Measurements from ENCODE around the gene SEC31B.

The SEC31B gene, protein sequence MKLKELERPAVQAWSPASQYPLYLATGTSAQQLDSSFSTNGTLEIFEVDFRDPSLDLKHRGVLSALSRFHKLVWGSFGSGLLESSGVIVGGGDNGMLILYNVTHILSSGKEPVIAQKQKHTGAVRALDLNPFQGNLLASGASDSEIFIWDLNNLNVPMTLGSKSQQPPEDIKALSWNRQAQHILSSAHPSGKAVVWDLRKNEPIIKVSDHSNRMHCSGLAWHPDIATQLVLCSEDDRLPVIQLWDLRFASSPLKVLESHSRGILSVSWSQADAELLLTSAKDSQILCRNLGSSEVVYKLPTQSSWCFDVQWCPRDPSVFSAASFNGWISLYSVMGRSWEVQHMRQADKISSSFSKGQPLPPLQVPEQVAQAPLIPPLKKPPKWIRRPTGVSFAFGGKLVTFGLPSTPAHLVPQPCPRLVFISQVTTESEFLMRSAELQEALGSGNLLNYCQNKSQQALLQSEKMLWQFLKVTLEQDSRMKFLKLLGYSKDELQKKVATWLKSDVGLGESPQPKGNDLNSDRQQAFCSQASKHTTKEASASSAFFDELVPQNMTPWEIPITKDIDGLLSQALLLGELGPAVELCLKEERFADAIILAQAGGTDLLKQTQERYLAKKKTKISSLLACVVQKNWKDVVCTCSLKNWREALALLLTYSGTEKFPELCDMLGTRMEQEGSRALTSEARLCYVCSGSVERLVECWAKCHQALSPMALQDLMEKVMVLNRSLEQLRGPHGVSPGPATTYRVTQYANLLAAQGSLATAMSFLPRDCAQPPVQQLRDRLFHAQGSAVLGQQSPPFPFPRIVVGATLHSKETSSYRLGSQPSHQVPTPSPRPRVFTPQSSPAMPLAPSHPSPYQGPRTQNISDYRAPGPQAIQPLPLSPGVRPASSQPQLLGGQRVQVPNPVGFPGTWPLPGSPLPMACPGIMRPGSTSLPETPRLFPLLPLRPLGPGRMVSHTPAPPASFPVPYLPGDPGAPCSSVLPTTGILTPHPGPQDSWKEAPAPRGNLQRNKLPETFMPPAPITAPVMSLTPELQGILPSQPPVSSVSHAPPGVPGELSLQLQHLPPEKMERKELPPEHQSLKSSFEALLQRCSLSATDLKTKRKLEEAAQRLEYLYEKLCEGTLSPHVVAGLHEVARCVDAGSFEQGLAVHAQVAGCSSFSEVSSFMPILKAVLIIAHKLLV
- total RNA-seq, result 0.42 to 9.0 (median 4.0) reads per million in 17 experiments

DNA sequence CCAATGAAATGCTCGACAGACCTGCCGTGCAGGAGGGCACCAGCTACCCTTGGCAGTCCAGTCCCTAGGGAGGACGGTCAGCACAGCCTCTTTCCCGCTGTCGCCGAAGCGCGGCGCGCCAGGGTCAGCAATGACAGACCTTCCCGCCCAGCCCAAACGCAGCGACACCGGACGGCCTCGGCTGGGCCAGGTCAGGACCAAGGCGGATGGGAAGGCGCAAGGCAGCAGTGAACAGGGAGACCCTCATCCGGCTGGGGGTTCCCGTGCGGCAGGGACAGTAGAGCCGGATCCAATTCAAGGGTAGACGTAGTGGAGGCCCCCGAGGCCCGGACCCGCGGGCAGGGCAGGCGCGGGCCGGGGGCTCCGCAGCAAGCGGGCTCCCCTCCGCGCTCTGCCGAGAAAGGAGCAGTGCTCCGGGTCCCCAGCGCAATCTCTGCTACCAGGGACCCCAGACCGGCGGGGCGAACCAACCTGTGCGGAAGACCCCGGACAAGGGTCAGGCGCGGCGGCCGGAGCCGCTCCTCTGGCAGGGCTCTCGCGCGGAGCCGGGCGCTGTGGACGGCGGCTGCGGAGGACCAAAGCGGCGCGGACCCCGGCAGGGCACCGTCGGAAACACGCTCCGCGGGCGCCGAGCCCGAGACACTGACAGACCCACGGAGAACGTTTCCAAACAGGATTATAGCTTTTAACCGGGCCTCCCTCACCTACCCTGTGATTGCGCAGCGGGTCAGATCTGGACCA, at the start of gene SEC31B:
SEC31B (minus strand) TSS at position 551 of the 741 bp plus-strand sequence. CDS start 2,909 bp downstream, outside the sequence.
- no peak for DNase-seq

DNA sequence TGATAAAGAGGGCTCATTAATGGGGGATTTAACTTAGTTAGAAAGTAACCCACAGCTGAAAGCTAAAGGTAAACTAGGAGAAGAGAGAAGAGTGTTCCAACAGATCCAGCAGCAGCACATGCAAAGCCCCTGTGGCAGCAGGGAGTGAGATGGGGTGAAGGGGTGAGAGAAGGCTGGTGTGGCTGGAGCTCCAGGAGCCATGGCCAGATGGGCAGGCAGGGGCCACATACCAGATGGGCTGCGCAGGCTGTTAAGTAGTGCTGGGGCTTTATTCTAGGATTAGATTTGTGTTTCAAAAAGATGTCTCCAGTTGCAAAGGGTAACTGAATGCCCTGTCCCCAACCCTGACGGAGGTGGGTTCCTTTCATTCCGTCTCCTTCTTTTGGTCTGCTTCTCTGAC, 49.3 kb upstream of the SEC31B start:
- no peak for DNase-seq

DNA sequence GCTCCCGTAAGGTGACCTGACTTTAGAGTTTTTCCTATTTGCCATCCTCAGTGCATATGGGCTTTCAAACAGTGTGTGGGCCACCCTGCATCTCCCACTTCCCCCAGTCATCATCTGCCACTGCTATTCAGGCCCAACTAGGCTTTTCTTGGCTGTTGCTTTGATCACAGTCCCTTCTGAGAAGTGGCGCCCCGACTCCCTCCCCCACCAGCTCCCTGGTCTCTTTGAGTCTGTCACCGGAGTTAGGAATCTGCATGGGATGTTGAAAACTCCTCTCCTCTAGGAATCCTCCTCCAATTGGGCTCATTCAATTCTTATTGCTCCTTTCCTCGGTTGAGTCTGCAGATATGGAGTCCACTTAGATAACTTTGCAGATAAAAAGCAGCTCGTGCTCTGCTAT, 48.2 kb upstream of the SEC31B start:
- DNase-seq, result no peak

DNA sequence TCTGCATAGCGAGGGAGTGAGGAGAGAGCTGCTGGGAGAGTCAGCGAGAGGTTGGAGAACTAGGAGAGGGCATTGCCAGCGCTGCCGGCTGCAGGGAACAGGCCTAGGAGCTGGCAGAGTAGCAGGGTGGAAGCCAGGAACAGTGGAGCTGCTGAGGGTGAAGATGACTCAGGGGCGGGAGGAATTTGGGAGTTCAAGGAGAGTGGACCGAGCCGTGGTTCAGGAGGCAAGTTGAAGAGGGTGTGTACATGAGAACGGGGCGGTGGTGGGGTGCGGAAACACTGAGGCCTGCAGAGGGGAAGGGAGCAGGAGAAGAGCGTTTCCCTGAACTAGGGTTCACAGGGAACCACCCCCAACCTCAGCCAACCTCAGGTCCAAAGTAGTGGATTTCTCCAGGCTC, 47.6 kb upstream of the SEC31B start:
- DNase-seq, result no peak

DNA sequence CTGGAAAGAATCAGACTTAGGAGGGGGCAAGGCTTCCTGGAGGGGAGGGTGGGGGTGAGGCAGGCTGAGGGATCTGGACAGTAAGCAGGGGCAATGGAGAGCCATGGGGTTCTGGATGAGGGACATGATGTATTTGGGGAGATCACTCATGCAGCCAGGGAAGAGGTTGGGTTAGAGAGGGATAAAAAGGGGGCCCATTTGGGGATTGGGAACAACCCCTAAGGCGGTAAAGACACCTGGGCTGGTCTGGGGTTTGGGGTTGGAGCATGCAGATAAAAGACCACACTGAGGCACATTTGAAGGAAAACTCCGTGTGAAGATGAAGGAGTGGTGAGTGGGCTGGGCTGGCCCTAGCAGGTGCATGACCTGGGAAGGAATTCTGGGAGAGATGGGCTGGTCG, 46.9 kb upstream of the SEC31B start:
- no peak for DNase-seq

DNA sequence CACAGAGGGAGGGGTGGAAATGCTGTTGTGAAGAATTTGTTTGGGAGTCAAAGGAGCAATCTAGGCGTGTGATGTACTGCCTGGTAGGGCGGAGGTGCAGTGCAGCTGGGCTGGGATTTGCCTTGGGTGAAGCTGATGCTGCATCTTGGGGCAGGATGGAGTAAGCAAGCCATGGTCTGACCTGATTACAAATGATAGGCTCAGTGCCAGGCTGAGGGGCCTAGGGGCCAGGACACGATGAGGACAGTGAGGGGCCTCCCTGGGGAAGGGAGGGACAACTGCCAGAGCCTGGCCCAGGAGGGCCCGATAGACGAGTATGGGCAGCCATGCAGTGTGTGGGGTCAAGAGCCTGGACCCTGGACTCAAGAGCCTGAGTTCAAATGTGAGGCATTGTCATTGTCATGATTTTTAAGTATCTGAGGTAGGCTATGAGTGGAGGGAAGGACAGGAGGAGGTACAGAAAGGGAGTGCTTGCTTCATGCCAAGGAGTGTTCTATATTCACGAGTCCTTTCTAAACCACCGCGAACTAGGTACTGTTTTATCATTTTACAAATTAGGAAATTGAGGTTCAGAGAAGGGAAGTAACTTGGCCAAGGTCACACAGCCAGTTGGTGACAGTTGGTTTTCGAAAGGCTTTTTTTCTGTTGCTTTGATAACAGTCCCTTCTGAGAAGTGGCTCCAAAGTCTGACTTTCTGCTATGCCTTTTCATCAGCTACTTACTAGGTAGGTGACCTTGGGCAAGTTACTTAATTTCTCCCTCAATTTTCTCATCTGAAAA, 45.7 kb upstream of the SEC31B start:
- no peak for DNase-seq

DNA sequence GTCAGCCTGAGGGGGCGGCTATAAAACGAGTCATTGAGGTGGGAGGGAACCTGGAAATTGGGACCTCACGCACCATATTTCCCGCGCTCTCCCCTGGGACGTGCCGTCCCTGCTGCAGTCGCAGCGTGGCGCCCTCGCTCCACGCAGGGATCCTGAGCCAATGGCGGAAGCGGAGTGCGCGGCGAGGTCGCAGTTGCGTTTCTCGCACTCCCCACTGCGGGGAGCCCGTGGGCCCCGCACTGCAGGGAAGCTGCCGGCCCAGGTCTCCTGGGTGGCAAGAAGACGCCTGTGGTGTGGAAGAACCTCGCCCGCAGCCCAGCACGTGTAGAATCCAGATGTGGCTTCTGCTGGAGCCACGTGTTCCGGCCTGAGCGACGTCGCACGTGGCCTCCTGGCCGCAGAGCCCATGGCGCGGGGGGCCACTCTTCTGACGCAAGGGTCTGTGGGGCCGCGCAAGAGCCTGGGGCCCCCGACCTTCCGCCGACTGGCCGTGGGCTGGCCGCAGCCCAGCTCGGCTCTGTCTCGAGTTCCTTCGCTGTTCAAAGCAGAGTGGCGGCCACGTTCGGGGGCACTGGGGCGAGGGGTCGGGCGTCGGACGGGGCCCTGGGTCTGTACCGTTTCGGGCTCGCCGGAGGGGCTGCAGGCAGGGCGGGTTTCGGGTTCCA, 42.5 kb upstream of the SEC31B start:
- DNase-seq, result peak; percentile 87 to 94 (median 90)

DNA sequence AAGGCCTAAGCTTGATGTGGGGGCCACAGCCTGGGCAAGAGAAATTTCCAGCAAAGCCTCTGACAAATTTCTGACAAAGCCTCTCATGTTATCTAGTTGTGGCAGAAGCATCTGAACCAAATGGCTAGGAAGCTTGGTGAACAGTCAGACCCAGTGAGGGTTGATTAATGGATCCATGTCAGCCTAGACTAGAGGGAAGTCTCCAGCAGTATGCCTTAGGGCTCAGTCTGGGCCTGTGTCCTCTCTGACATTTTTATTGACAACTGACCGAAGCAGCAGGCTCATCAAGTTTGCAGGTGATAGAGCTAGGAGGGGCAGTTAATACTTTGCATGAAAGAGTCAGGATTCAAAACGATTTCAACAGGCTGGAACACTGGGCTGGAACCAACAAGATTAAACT, 41.3 kb upstream of the SEC31B start:
- no peak for DNase-seq

DNA sequence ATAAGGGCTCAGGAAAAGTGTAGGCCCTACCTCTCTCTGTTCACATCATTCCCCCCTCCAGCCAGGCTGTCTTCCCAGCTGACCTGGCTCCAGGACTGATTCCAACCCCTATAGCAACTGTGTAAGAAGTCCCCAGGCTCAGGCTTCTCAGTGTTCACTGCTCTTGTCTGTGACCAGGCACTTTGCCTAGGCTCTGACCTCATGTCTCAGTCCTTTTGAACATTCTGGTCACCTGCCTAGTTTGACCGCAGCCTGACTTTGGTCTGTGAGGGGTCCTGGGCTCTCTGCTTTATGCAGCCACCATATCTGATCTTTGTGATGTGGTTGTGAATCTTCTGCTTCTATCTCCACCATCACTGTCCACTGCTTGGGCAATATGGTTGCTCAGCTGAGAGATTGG, 40.6 kb upstream of the SEC31B start:
- no peak for DNase-seq

DNA sequence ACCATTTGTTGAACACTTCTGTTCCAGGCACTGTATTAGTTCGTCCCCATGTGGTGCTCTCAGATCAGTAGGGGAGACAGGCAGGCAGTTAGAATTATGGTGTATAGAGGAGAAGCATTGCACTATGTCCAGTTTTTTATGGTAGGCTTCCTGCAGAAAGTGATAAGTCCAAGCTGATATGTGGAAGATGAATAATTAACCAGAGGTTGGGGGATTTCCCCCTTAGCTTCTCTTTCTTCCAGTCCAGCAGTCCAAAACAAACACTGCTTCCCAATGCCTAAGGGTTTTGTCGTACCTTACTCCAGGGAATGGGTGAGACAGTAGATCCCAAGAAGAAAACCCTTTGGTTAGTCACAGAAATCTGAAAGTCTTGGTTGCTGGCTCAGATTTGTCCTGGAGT, 35.2 kb upstream of the SEC31B start:
- no peak for DNase-seq

DNA sequence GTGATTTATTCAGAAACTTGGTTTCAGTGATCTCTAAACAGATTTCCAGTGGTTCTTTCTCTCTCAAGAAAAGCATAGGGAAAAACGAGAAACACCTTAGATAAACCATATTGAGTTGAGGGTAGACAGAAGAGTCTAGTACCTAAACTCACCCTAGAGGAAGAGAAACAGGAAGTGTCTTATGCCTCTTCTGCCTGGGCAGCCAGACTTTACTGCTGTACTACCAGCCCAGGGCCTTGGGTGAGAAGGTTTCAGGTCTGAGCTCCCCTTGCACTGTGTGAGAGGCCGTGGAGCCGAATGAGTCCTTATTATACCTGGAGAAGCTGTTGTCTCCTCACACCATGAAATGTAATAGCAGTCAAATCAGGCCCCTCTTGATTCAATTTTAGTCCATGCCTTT, 34.3 kb upstream of the SEC31B start:
- DNase-seq, result no peak

DNA sequence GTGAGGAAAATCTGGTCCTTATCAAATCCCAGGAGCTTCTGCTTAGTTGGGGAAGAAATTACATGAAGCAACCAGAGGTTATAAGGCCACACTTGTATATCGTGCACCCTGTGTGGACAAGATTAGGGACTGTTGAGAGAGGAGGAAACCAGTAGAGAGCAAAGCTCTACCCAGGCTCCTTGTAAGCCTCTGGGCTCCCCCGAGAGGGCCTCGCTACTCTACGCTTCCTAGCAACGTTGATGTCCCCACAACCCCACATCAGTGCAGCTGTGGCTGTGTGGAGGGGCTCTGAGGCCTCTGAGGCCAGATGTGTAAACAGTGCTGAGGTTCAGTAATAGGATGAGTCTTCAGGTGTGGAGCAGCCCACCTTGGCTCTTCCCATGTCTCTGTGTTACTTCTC, 32.1 kb upstream of the SEC31B start:
- no peak for DNase-seq

DNA sequence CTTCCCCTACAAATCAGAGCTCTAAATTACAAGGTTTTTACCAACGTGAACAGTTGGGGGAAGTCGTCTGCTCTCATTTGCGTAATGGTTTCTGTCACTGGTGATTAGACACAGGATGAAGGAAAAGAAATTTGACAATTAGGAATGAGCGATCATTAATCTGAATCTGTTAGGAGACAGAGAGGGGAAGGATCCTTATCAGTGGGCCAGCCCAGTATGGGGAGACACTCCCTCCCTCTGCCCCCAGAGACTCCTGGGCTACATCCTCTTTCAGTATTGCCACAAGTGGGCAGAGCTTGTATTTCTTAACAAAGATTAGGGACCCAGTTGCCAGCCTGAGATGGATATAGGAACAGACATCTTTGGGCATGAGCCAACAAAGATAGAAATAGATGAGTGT, 31.5 kb upstream of the SEC31B start:
- DNase-seq, result peak; percentile 30 to 62 (median 59)

DNA sequence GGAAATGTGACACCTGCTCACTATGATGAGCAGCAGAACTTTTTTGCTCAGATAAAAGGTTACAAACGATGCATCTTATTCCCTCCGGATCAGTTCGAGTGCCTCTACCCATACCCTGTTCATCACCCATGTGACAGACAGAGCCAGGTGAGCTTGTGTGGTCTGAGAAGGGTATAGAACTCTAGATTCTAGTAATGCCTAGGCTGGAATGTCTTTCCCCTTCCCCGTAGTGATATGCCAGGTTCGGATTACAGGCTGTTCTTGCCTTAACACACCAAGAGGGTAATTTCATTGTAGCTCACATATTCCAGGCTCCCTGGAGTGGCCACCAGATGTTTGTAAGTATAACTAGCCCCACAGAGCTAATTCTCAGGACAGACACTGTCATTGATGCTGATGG, 25.3 kb upstream of the SEC31B start:
- DNase-seq, result no peak

DNA sequence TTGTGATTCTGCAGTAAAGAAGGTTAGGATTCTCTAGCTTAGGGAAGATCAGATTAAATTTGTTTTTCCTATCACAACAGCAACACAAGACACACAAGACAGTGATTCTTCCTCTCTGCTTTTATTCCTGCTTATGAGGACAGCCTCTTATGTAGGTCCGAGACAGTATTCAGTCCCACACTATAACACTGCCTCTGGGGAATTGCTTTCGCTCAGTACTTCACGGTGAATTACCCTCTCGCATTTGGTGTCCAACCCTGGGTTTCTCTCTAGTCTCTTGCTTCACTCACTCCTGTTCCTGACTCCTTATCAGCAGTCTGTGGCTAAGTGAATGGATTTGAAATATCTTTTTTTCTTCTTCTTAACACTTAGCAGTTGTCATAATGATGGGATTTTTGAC, 17.8 kb upstream of the SEC31B start:
- DNase-seq, result no peak

DNA sequence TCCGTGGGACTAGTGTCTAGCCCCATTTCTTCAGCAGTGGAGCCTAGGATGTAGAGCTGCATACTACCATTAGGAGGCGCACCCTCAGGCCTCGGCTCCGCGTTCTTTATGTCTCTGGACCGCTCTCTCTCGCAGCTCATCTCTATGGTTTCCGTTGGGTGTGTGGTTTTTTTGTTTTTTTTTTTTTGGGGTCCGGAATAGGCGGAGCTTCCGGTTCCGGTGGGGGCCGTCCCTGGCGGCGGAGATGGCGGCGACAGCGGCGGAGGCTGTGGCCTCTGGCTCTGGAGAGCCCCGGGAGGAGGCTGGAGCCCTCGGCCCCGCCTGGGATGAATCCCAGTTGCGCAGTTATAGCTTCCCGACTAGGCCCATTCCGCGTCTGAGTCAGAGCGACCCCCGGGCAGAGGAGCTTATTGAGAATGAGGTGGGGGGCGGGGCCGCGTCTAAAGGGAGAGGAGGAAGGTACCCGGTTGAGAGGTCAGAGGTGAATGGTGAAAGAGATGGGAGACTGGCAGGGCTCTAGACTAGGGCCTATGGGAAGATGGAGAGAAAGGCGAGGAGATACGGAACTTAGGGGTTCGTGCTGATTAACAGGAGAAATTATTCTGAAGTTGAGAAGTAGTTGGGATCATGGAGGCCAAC, 16.2 kb upstream of the SEC31B start, which contains the start of gene HIF1AN:
HIF1AN (plus strand) TSS at position 229 of the 639 bp plus-strand sequence; CDS start at position 245, 16 bp downstream.
- DNase-seq, result peak; percentile 96 to 98 (median 98)

DNA sequence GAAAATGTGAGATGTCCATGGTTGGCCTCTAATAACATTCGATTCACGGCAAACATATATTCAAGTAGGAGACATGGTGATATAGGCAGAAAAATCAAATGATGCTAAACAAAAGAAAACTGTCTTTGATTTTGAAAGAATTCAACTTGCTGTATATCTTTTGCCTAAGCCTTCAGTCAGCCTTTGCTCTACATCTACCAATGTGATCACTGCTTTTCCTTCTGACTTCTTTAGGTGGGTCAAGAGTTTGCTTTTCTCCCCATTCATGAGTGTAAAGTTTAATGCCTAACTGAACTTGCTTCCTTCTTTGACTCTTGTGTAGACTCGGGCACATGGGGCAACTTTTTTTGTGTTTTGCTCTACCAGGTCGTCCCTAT, 15.7 kb upstream of the SEC31B start:
- no peak for DNase-seq

DNA sequence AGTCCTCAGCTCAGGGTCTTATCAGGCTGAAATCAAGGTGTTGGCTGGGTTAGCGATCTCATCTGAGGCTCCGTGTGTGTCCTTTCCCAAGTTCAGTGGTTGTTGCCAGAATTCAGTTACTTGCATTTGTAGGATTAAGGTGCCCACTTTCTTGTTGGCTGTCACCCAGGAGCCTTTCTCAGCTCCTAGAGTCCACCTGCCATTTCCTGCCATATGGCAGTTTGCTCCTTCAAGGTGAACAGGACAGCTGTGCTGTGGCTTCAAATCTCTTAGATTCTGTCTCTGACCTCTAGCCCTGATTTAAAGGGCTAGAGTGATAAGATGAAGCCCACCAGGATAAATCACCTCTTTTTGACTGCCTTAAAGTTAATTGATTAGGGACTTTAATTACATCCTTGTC, 15.1 kb upstream of the SEC31B start:
- no peak for DNase-seq

DNA sequence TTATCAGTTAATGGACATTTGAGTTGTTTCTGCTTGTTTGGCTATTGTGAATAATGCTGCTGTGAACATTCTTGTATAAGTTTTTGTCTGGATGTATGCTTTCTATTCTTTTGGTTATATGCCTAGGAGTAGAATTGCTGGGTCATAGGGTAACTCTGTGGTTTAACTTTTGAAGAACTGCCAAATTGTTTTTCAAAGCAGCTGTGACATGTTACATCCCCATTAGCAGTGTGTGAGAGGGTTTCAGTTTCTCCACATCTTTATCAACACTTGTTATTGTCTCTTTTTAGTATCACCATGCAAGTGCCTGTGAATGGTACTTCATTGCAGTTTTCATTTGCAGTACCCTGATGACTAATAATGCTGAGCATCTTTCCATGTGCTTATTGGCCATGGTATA, 12.1 kb upstream of the SEC31B start:
- DNase-seq, result no peak
